Omental fat pad (tissue), 4 donors: Measurements from ENCODE around the gene SHFL. TPM values are rescaled to one million over a fixed set of nuclear protein-coding genes. Genes with fewer than 3 reads are reported as not detected.

Experiments used
- ATAC-seq: fragments of 150-250 bp; one replicate; pipeline ENCODE4 v1.9.1; 2016; ENCODE audit warnings: mild to moderate bottlenecking, moderate library complexity; ENCODE audit not compliant: low FRiP score
- DNase-seq: peaks from one replicate; pipeline ENCODE4 v3.0.0-alpha.2; 2019; ENCODE audit warnings: low spot score
- total RNA-seq, 4 donors: library from RNA; depleted of rRNA; stranded (reverse); fragments of >200 nt; gene quantifications; one replicate each; pipeline ENCODE4 v1.1.0, GENCODE V29; 2016
- TF ChIP-seq, protein P1 (sequence below), 3 donors: fragments of 450-650 bp; IDR thresholded peaks; one replicate each; pipeline ENCODE4 v1.5.1; 2016 to 2017; ENCODE audit warnings: antibody characterized with exemption in 3 of 3, mild to moderate bottlenecking in 3 of 3, moderate library complexity in 2 of 3

SHFL gene
- total RNA-seq, 4 donors from 2014 or later = 20.7 to 36.7 (median 27.7) TPM

DNA sequence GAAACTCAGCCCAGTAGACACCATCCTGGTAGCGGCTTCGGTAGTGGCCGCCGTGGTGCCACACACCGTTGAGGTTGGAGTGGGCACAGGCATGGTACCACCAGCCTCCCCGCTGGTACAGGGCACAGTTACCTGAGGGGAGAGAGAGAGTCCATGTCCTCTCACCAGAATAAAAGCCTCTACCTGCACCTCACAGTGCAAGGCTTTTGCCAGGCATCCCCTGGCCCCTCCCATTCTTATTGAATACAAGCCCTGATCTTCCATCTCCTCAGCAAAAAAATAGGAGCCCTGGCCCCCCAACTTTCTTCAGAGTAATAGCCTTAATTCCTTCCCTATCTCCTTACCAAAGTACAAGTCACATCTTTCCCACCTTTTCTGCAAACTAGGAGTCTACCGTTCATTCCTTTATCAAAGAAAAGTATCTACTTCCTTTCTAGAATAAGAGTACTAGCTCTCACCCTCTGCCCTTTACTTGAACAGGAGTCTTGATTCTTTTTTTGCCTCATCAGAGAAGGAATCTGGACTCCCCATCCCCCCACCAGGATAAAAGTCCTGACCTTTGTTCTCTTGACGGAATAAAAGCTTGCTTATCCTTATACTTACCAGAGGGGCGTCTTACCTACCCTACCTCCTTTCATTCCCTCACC is 6.7 kb downstream of the SHFL start:
- TF ChIP-seq, protein P1, sequence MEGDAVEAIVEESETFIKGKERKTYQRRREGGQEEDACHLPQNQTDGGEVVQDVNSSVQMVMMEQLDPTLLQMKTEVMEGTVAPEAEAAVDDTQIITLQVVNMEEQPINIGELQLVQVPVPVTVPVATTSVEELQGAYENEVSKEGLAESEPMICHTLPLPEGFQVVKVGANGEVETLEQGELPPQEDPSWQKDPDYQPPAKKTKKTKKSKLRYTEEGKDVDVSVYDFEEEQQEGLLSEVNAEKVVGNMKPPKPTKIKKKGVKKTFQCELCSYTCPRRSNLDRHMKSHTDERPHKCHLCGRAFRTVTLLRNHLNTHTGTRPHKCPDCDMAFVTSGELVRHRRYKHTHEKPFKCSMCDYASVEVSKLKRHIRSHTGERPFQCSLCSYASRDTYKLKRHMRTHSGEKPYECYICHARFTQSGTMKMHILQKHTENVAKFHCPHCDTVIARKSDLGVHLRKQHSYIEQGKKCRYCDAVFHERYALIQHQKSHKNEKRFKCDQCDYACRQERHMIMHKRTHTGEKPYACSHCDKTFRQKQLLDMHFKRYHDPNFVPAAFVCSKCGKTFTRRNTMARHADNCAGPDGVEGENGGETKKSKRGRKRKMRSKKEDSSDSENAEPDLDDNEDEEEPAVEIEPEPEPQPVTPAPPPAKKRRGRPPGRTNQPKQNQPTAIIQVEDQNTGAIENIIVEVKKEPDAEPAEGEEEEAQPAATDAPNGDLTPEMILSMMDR (IDR thresholded peaks at IDR 0.05) = no peak
- no peak for DNase-seq
- no peak for ATAC-seq

- TF ChIP-seq, protein P1 (IDR thresholded peaks at IDR 0.05) = no peak
- DNase-seq (no peak), ATAC-seq (no peak)
Observed at GRCh38 chr19:10093295-10094186, 7.4 kb downstream of the SHFL start.

GRCh38 chr19:10095622-10095947 is 9.5 kb downstream of the SHFL start:
- TF ChIP-seq, protein P1 (IDR thresholded peaks at IDR 0.05) = no peak
- DNase-seq (no peak), ATAC-seq (no peak)

DNA sequence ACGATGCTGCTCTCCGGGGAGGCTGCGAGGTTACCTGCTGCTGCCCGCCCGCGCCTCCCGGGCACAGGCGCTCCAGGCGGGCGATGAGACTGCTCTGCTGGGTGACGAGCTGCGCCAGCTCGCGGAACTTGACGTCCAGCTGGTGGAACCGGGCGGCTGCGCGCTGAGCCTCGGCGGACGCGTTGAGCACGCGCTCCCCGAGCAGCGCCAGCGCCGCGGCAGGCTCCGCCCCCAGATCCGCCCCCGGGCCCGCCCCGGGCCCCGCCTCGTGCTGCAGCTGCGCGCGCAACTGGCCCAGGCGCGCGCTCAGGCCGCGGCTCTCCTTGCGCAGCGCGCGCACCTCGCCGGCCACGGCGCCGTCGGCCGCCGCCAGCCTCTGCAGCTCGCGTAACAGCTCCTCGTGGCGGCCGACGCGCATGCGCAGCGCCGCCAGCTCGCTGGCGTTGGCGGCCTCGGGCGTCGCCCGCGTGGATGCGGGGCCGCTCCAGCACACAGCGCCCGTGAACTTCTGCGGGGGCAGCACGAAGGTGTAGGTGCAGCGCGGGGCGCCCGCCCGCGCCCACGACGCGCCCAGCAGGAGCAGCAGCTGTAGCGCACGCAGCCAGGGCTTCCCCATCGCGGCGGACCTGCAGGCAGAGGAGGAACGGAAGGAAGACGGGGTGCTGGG is 10.0 kb downstream of the SHFL start:
- TF ChIP-seq, protein P1 (IDR thresholded peaks at IDR 0.05) = no peak
- peak; percentile 89 for ATAC-seq
- peak; percentile 56 for DNase-seq

- DNase-seq = no peak
- peak; percentile 15 for ATAC-seq
- TF ChIP-seq, protein P1 (IDR thresholded peaks at IDR 0.05) = no peak
Observed at GRCh38 chr19:10096615-10096963, 10.5 kb downstream of the SHFL start.

GRCh38 chr19:10100163-10100785 is 14.2 kb downstream of the SHFL start:
- no peak for ATAC-seq
- DNase-seq = no peak
- TF ChIP-seq, protein P1 (IDR thresholded peaks at IDR 0.05) = no peak
